ENCODE results near the gene TSFM. TPM values are rescaled to one million over a fixed set of nuclear protein-coding genes. Genes with fewer than 3 reads are reported as not detected.

TSFM gene
- total RNA-seq, 4 donors from 2014 or later = 18.5 to 37.2 (median 24.7) TPM

- no peaks in the 10 kb centered on the region for H3K36me3 ChIP-seq
- 0% methylated on average over 1 to 9 of the region's 81 CpGs for WGBS, 2 donors
- no peaks in the 10 kb centered on the region for H3K9me3 ChIP-seq
- peaks cover 30 to 59% (median 39%) of the 10 kb centered on the region in 3 donors for H3K4me1 ChIP-seq
- peak in 1 of 6 experiments; percentile 15 for TF ChIP-seq CTCF (IDR thresholded peaks at IDR 0.05)
- TF ChIP-seq POLR2A (IDR thresholded peaks at IDR 0.05) = peak in 2 of 4 donors; percentile 32 to 43
- H3K4me3 ChIP-seq = peak overlapping the region; percentile 92 to 100 (median 98)
- H3K27me3 ChIP-seq = no peaks in the 10 kb centered on the region
- DNase-seq = no peak
- intact Hi-C loops (cut with DNase I) = no loop called here
- peak overlapping the region; percentile 99 to 100 (median 100) for H3K27ac ChIP-seq
Observed at GRCh38 chr12:57845478-57846284, 63.1 kb downstream of the TSFM start.

GRCh38 chr12:57846285-57846576 lies 63.6 kb downstream of the TSFM start:
- peaks cover 24 to 59% (median 37%) of the 10 kb centered on the region in 3 donors for H3K4me1 ChIP-seq
- no peaks in the 10 kb centered on the region for H3K27me3 ChIP-seq
- H3K36me3 ChIP-seq = no peaks in the 10 kb centered on the region
- TF ChIP-seq CTCF (IDR thresholded peaks at IDR 0.05) (no peak), POLR2A (IDR thresholded peaks at IDR 0.05) (no peak)
- no peaks in the 10 kb centered on the region for H3K9me3 ChIP-seq
- H3K4me3 ChIP-seq = peak overlapping the region; percentile 92 to 100 (median 98)
- H3K27ac ChIP-seq = peak overlapping the region; percentile 99 to 100 (median 100)
- intact Hi-C loops (cut with DNase I) = no loop called here
- DNase-seq = no peak
- no CpG with 5 or more reads among the region's 26 CpGs for WGBS, 2 donors

DNA sequence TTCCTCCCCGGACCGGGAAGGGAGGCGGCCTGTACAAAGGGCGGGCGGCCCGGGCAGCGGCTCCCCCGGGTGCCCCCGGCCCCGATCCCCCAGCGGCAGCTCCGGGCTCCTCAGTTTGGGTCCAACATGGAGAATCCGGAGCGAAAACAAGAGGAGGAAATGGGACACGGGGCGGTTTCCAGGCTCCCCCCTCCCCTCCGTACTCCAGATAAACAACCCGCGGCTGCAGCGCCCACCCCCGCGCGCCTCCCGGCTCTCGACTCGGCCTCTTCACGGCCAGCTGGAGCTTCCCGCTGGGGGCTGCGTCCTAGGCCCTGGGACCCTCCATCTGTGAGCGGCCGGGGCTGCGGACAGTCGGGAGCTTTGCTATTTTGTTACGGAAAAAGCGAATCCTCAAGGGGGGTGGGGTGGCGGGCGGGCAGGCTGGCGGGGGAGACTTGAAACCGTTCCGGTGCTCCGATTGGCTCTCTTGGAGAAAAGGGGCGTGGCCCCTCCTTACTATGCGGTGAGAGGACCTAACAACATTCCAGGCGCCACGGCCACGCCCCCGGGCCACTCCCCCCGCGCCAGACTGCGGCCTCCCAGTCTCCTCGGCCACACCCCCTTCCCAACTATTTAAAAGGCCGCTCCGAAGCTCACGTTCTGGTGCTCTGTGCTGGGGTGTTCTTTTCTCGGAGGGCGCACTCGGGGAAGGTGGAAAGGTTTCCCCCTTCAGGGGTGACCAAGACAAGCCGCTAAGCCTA lies 64.2 kb downstream of the TSFM start, which contains the start of gene CTDSP2:
Gene CTDSP2, minus strand, starts transcription at position 153 of the 743 bp plus-strand sequence. CDS start 294 bp downstream, outside the sequence.
- H3K4me3 ChIP-seq = peak within 1 kb of the TSS; percentile 92 to 100 (median 98)
- DNase-seq = peak; percentile 91
- H3K36me3 ChIP-seq = no peaks in the 10 kb centered on the region
- H3K4me1 ChIP-seq = peaks cover 24 to 59% (median 34%) of the 10 kb centered on the region in 3 donors
- no peaks in the 10 kb centered on the region for H3K9me3 ChIP-seq
- intact Hi-C loops (cut with DNase I) = no loop called here
- H3K27me3 ChIP-seq = no peaks in the 10 kb centered on the region
- TF ChIP-seq POLR2A (IDR thresholded peaks at IDR 0.05) = peak in 3 of 4 donors; percentile 55 to 63 (median 56)
- peak in 3 of 6 experiments; percentile 17 to 24 (median 19) for TF ChIP-seq CTCF (IDR thresholded peaks at IDR 0.05)
- WGBS, 2 donors = 0 to 2% methylated on average over 2 to 13 of the region's 58 CpGs
- peak within 1 kb of the TSS; percentile 99 to 100 (median 100) for H3K27ac ChIP-seq

Small RNA genes lying within 50 kb of the gene (small RNA-seq; reads per million reads assigned to genes)
- gene MIR26A2 = 0.41 to 2.8 (median 1.7) reads per million in 4 donors
- 0 reads per million in 4 donors for gene RNU6-1083P

Other genes starting within 250 kb of the TSFM start
- gene DCTN2, start 235.6 kb upstream of the TSFM start, total RNA-seq = 100 to 1,000 TPM; 122 to 175 (median 159) TPM
- under 1 TPM in 3 of 4 donors, not detected in 1; 0.15 to 0.22 (median 0.19) TPM for gene KIF5A, start 232.7 kb upstream of the TSFM start, total RNA-seq
- 10 to 100 TPM; 25.2 to 41.7 (median 33.1) TPM for gene PIP4K2C, start 191.6 kb upstream of the TSFM start, total RNA-seq
- 10 to 100 TPM in 1 of 4 donors, 1 to 10 TPM in 3; 1.6 to 16.6 (median 5.6) TPM for gene DTX3, start 178.0 kb upstream of the TSFM start, total RNA-seq
- gene ARHGEF25, start 171.4 kb upstream of the TSFM start, total RNA-seq = 10 to 100 TPM in 1 of 4 donors, 1 to 10 TPM in 2, under 1 TPM in 1; 0.76 to 27.7 (median 6.2) TPM
- gene B4GALNT1, start 149.6 kb upstream of the TSFM start, total RNA-seq = under 1 TPM; 0.18 to 0.56 (median 0.23) TPM
- gene OS9, start 88.7 kb upstream of the TSFM start, total RNA-seq = 100 to 1,000 TPM; 151 to 231 (median 168) TPM
- gene AGAP2, start 44.0 kb upstream of the TSFM start, total RNA-seq = 1 to 10 TPM in 3 of 4 donors, under 1 TPM in 1; 0.88 to 2.3 (median 1.3) TPM
- gene TSPAN31, start 37.7 kb upstream of the TSFM start, total RNA-seq = 10 to 100 TPM; 37.2 to 62.5 (median 40.2) TPM
- gene CDK4, start 30.5 kb upstream of the TSFM start, total RNA-seq = 10 to 100 TPM; 42.8 to 96.9 (median 60.4) TPM
- gene MARCHF9, start 27.7 kb upstream of the TSFM start, total RNA-seq = 1 to 10 TPM; 3.6 to 8.4 (median 5.3) TPM
- 1 to 10 TPM in 2 of 4 donors, under 1 TPM in 2; 0.18 to 1.7 (median 1.1) TPM for gene CYP27B1, start 15.7 kb upstream of the TSFM start, total RNA-seq
- 10 to 100 TPM in 3 of 4 donors, 1 to 10 TPM in 1; 6.7 to 16.8 (median 11.8) TPM for gene METTL1, start 10.7 kb upstream of the TSFM start, total RNA-seq
- gene EEF1AKMT3, start 10.2 kb upstream of the TSFM start, total RNA-seq = 1 to 10 TPM; 2.6 to 7.6 (median 3.7) TPM
- gene AVIL, start 35.9 kb downstream of the TSFM start, total RNA-seq = 1 to 10 TPM; 1.9 to 3.4 (median 2.5) TPM
- gene CTDSP2, start 63.9 kb downstream of the TSFM start, total RNA-seq = 100 to 1,000 TPM in 1 of 4 donors, 10 to 100 TPM in 3; 47.1 to 120 (median 71.7) TPM
- gene ATP23, start 158.8 kb downstream of the TSFM start, total RNA-seq = 10 to 100 TPM in 2 of 4 donors, 1 to 10 TPM in 2; 2.0 to 17.9 (median 8.6) TPM